SU-DHL-6 (cell line): ENCODE results near the gene EFHB.

ENCODE experiments used
- CTCF ChIP-seq: fragments of 200-600 bp; sonication (generic); IDR thresholded peaks from one replicate; pipeline ENCODE4 v1.5.1; 2017; ENCODE audit warnings: antibody characterized with exemption, mild to moderate bottlenecking, low read length, moderate library complexity; ENCODE audit not compliant: insufficient read depth, poor library complexity, severe bottlenecking
- EZH2phosphoT487 ChIP-seq: fragments of 200-600 bp; sonication (generic), shearing (Covaris generic); conservative IDR thresholded peaks from 2 replicates; pipeline ENCODE4 v1.6.1; 2018; ENCODE audit warnings: mild to moderate bottlenecking, antibody characterized with exemption, low read length, moderate library complexity, mixed read lengths

- no peak for TF ChIP-seq CTCF
- no peak for TF ChIP-seq EZH2phosphoT487
These were observed 56.4 kb downstream of the EFHB start for GRCh38 chr3:19877656-19878055.
